ENCODE measurements around the gene KIAA1586. TPM values are rescaled to one million over a fixed set of nuclear protein-coding genes. Genes with fewer than 3 reads are reported as not detected.
A peak's percentile ranks its signal among the peaks of the same experiment; 100 is the strongest.

KIAA1586 gene
- total RNA-seq, 1 donor from 2014 or later: 5.7 TPM

DNA sequence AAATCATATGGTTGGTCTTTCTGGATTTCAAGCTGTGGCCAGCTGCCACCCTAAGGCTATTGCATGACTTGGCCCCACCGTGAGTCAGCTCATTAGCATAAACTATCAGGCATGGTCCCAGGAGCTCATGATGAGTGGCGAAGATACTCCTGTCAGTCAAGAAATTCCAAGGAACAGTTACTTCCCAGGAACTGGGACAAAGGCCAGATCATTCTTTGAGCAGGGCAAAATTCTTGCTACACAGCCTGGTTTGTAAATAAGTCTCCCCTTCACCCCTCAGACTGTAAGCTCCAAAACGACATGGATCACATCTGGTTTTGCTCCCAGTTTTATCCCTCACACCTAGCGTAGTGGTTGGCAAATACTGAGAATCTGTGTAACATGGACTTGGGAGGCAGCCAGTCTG is 33.0 kb upstream of the KIAA1586 start:
- Histone ChIP-seq H3K27ac (replicated peaks) (no peak overlapping the region), H3K4me3 (no peak overlapping the region)
- intact Hi-C loops (cut with micrococcal nuclease): no loop called here

DNA sequence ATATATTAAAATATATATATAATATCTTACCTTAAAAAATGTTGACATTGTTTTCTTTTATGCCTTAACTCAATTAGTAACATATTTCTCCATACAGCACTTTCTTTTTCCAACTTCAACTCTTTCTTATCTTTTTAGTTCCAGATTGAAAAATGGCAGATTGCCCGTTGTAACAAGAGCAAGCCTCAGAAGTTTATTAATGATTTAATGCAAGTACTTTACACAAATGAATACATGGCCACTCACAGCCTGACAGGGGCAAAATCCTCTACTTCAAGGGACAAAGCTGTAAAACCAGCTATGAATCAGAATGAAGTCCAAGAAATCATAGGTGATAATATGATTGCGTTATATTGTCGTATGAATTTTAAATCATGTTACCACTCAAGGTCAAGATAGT is 29.4 kb upstream of the KIAA1586 start:
- TF ChIP-seq, protein P1, sequence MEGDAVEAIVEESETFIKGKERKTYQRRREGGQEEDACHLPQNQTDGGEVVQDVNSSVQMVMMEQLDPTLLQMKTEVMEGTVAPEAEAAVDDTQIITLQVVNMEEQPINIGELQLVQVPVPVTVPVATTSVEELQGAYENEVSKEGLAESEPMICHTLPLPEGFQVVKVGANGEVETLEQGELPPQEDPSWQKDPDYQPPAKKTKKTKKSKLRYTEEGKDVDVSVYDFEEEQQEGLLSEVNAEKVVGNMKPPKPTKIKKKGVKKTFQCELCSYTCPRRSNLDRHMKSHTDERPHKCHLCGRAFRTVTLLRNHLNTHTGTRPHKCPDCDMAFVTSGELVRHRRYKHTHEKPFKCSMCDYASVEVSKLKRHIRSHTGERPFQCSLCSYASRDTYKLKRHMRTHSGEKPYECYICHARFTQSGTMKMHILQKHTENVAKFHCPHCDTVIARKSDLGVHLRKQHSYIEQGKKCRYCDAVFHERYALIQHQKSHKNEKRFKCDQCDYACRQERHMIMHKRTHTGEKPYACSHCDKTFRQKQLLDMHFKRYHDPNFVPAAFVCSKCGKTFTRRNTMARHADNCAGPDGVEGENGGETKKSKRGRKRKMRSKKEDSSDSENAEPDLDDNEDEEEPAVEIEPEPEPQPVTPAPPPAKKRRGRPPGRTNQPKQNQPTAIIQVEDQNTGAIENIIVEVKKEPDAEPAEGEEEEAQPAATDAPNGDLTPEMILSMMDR (IDR thresholded peaks at IDR 0.05; ENCODE audit: borderline replicate concordance): no peak
- H3K9me3 ChIP-seq (replicated peaks): no peaks in the 10 kb centered on the region
- no peak for DNase-seq
- intact Hi-C loops (cut with micrococcal nuclease): no loop called here
- no peak overlapping the region for H3K4me3 ChIP-seq
- no peak overlapping the region for H3K27ac ChIP-seq (replicated peaks)
- no peaks in the 10 kb centered on the region for H3K36me3 ChIP-seq
- H3K27me3 ChIP-seq (ENCODE audit: low read depth): no peaks in the 10 kb centered on the region
- H3K4me1 ChIP-seq: no peaks in the 10 kb centered on the region

More for the DNA sequence above, 33.0 kb upstream of the KIAA1586 start:
- Histone ChIP-seq H3K9me3 (replicated peaks) (no peaks in the 10 kb centered on the region), H3K36me3 (no peaks in the 10 kb centered on the region), H3K4me1 (no peaks in the 10 kb centered on the region), H3K27me3 (ENCODE audit: low read depth) (no peaks in the 10 kb centered on the region)
- TF ChIP-seq, protein P1 (IDR thresholded peaks at IDR 0.05; ENCODE audit: borderline replicate concordance): no peak
- DNase-seq: no peak

DNA sequence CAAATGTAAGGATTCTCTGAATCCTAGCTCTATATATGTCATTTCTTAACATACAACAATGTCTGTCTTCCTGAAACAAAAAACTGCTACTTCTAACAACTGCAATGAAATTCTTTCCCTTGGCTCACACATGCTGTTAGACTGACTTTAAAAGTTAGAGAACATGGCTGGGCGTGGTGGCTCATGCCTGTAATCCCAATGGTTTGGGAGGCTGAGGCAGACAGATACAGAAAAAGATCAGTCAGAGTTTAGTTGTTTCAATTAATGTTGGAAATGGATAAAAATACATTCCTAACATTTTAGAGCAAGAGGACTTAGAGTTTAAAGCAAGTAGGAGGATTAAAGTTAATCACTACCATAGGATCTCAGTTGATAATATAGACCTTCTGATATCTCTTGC is 28.7 kb upstream of the KIAA1586 start:
- no peaks in the 10 kb centered on the region for H3K4me1 ChIP-seq
- DNase-seq: no peak
- H3K9me3 ChIP-seq (replicated peaks): no peaks in the 10 kb centered on the region
- no peaks in the 10 kb centered on the region for H3K27me3 ChIP-seq (ENCODE audit: low read depth)
- no peak overlapping the region for H3K4me3 ChIP-seq
- TF ChIP-seq, protein P1 (IDR thresholded peaks at IDR 0.05; ENCODE audit: borderline replicate concordance): no peak
- intact Hi-C loops (cut with micrococcal nuclease): no loop called here
- H3K27ac ChIP-seq (replicated peaks): no peak overlapping the region
- H3K36me3 ChIP-seq: no peaks in the 10 kb centered on the region

DNA sequence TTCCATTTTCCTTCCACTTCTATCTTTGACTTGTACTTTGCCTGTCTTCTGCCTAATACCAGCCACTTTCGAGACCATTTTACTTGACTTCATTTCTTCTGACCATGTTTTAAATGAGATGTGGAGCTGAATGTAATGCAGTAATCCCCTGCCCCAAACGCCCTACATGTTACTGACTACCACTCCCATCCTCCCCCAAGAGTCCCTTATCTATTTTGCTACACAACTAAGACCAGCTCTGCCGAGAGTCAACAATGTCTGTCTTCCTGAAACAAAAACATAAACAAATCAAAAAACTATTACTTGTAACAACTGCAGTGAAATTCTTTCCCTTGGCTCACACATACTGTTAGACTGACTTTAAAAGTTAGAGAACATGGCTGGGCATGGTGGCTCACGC is 27.1 kb upstream of the KIAA1586 start:
- Histone ChIP-seq H3K36me3 (no peaks in the 10 kb centered on the region), H3K27me3 (ENCODE audit: low read depth) (no peaks in the 10 kb centered on the region), H3K4me1 (no peaks in the 10 kb centered on the region), H3K27ac (replicated peaks) (no peak overlapping the region), H3K9me3 (replicated peaks) (peaks cover 12% of the 10 kb centered on the region), H3K4me3 (no peak overlapping the region)
- DNase-seq: no peak
- intact Hi-C loops (cut with micrococcal nuclease): no loop called here
- TF ChIP-seq, protein P1 (IDR thresholded peaks at IDR 0.05; ENCODE audit: borderline replicate concordance): no peak

DNA sequence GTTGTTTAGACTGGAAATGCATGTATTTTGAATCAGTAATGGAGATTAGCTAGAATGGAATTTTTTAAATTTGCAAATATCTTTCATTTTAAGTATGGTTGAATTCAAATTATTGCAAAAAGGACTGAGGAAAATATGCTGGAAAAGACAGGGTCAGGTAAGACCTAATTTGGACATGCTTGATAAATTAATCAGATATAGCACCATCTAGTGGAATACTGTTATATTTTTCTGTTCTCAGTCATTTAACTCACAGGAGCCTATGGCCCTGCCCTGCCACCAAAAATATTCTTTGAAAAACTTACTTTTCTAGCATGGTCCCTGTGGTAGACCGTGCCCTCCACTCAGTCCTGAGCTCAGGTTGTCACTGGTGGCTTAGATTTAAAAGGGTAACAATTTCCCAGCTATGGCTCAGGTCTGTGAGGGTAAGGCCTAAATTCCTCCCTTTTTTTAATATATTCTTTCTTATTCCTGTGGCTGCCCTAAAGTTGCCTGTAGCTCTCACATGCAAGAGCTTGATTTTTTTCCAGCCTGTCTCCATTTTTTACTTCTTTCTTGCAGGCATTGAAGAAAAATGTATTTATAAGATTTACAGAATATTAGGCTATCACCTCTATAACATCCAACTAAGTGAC is 25.3 kb upstream of the KIAA1586 start:
- Histone ChIP-seq H3K27ac (replicated peaks) (no peak overlapping the region), H3K4me1 (no peaks in the 10 kb centered on the region), H3K27me3 (ENCODE audit: low read depth) (no peaks in the 10 kb centered on the region), H3K4me3 (no peak overlapping the region), H3K36me3 (no peaks in the 10 kb centered on the region), H3K9me3 (replicated peaks) (peaks cover 29% of the 10 kb centered on the region)
- TF ChIP-seq, protein P1 (IDR thresholded peaks at IDR 0.05; ENCODE audit: borderline replicate concordance): peak; percentile 68
- intact Hi-C loops (cut with micrococcal nuclease): loop anchor here (5.0 kb wide), 1 partner anchor 114 kb away; no protein-coding TSS in a partner anchor
- no peak for DNase-seq

Measured in left ventricle myocardium inferior (tissue), 1 donor.